HG03095 (cell line): ENCODE measurements around the gene PTHLH.

ENCODE experiments used
- ATAC-seq: cut with Tn5 transposase; IDR thresholded peaks from one replicate; pipeline ENCODE4 v1.9.1; 2021; ENCODE audit warnings: moderate library complexity; ENCODE audit not compliant: unreplicated experiment

The PTHLH gene

GRCh38 chr12:27972721-27973120 is at the start of gene PTHLH:
TSS of gene PTHLH (minus strand) at chr12:27972733. CDS start at chr12:27969494, 3,239 bp downstream.
- no peak for ATAC-seq

GRCh38 chr12:28021704-28022103 is 49.2 kb upstream of the PTHLH start:
- ATAC-seq = no peak

- ATAC-seq = no peak
Measured at GRCh38 chr12:28017873-28018255, 45.3 kb upstream of the PTHLH start.

GRCh38 chr12:28017126-28017872 is 44.8 kb upstream of the PTHLH start:
- no peak for ATAC-seq

- ATAC-seq = no peak
Measured at GRCh38 chr12:28015165-28015564, 42.6 kb upstream of the PTHLH start.

- ATAC-seq = no peak
Measured at GRCh38 chr12:28014196-28014595, 41.7 kb upstream of the PTHLH start.

GRCh38 chr12:28012333-28012918 is 39.9 kb upstream of the PTHLH start:
- no peak for ATAC-seq

- ATAC-seq = no peak
Measured at GRCh38 chr12:28010036-28010435, 37.5 kb upstream of the PTHLH start.

DNA sequence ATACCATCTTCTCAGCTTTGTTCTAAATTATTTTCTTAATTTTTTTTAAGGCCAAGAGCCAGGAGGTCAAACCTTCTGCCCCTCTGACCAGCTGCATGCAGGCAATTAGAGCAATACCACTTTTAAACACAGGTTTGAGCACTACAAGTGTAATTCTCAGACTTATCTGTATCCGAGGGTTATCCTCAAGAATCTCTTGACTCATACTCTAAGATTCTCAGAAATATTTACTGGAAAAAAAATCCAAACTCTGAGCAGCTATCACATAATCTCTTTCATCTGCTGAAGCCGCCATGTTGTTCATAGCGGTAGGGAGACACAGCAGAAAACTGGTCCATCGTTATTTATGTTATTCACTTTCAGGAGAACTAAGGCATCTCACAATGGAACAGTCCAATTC is 27.4 kb upstream of the PTHLH start:
- ATAC-seq = no peak

GRCh38 chr12:27999521-27999920 is 27.0 kb upstream of the PTHLH start:
- no peak for ATAC-seq

- no peak for ATAC-seq
Measured at GRCh38 chr12:27998658-27999057, 26.1 kb upstream of the PTHLH start.

DNA sequence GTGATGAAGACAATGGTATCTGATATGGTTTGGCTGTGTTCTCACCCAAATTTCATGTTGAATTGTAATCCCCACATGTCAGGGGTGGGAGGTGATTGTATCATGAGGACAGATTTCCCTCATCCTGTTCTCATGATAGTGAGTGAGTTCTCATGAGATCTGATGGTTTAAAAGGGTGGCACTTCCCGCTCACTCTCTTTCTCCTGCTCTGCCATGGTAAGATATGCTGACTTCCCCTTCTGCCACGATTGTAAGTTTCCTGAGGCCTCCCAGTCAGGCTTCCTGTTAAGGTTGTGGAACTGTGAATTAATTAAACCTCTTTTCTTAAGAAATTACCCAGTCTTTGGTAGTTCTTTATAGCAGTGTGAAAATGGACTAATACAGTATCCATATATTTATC is 25.6 kb upstream of the PTHLH start:
- ATAC-seq = no peak

- ATAC-seq = no peak
Measured at GRCh38 chr12:27996761-27997160, 24.2 kb upstream of the PTHLH start.

- ATAC-seq = no peak
Measured at GRCh38 chr12:27995406-27995805, 22.9 kb upstream of the PTHLH start.

- no peak for ATAC-seq
Measured at GRCh38 chr12:27988594-27989233, 16.2 kb upstream of the PTHLH start.

DNA sequence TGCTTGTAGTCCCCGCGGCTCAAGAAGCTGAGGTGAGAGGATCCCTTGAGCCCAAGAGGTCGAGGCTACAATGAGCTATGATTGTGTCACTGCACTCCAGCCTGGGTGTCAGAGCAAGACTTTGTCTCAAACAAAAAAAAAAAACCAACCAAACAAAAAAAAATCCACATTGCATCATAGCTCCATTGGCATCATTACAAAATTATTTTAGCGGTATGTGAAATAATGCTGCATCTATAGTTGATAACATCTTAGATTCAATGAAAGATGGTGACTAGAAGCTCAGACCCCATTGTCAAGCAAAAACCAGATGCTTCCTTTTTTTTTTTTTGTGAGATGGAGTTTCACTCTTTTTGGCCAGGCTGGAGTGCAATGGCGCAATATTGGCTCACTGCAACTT is 14.8 kb upstream of the PTHLH start:
- no peak for ATAC-seq

DNA sequence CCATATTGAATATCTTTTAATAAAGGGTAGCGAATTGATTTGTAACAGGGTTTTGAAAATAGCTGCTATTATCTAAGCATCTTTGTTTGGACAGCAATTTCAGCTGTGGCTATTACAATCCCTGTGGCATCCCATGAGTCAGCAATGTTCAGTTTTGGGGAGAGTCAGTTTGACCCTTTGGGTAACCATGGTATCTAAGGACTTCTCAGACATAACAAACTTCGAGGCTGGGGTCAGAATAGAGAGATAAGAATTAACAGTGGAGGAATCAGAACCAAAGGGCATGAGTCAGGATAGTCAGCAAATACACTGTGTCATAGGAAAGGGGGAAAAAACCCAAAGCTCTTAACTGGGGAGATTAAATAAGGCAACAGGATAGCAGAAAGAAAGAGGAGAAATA is 11.7 kb upstream of the PTHLH start:
- no peak for ATAC-seq

GRCh38 chr12:27982951-27983350 is 10.4 kb upstream of the PTHLH start:
- ATAC-seq = no peak

- no peak for ATAC-seq
Measured at GRCh38 chr12:27982385-27982784, 9.9 kb upstream of the PTHLH start.

DNA sequence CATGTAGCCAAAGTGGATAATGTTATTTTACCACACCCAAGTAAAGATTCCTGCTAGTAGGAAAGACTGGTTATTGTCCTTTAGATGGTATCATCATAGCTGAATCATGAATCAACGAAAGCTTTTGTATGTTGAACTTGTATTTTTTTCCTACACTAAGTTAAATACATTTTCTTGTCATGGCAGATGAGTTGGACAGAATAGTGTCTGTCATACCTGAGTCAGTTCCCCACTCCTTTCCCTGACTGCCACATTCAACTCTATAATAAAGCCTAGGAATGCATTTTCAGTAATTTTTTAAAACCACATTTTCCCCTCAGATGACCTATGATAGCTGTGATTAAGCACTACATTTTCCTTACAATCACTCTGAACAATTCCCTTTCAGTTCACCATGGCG is 9.3 kb upstream of the PTHLH start:
- no peak for ATAC-seq

DNA sequence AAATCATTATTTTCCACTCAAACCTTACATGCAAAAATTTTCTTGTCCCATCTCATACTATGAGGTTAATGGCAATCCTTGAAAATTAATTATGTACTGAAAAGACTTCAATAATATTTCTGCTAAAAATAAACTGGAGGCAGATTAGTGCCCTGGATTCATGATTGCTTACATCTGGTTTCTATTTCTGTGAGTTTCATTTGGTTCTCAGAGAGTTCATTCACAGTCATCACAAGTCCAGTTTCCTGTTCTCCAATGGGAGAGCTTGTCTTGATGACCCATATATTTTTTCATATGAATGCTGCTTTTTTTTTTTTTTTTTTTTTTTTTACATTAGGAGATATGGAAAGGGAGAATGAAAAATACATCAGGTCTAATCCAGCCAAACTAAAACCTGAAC is 6.6 kb upstream of the PTHLH start:
- no peak for ATAC-seq
